ENCODE data around the gene LANCL3.

The LANCL3 gene

DNA sequence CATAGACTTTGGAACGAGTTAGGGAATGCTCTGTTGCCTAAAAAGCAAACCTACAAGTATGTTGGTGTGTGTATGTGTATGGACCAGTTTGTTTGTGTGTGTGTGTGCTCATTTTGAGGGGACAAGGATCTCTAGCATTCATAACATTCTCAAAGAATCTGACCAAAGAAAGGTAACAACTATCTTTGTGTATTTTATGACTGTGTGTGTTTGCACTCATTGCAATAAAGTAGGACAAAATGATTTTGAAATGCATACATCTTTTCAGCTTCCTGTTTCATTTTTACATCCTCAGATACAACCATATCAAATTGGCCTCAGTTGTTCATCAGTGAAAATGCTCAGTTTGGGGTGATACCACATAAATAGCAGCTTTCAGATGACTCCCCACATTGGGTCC, 105.8 kb downstream of the LANCL3 start:
- no peak overlapping the region for H3K27ac ChIP-seq
- no peak overlapping the region for H3K4me3 ChIP-seq

- no peak overlapping the region for H3K27ac ChIP-seq
- H3K4me3 ChIP-seq = no peak overlapping the region
Measured at GRCh38 chrX:37677765-37678164, 106.3 kb downstream of the LANCL3 start.

GRCh38 chrX:37678574-37678973, 107.1 kb downstream of the LANCL3 start:
- Histone ChIP-seq H3K27ac (no peak overlapping the region), H3K4me3 (no peak overlapping the region)

DNA sequence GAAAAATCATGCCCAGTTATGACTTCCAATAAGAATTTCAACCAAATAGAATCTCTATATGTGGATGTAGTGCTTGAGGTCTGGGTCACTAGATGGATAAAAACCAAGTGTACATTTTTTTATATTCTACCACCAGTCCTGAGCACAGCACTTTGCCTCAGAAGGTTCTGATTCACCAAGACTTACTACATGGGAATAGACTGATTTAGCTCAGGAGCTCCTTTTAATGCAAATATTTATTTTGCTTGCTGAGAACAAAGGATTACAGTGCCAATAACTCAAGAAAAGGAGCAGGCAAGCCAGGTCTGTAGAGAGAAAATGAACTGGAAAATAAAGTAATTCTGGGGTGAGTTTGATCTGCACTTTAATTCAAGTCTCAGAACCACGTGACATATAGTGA, 107.8 kb downstream of the LANCL3 start:
- no peak overlapping the region for H3K4me3 ChIP-seq
- H3K27ac ChIP-seq = no peak overlapping the region

GRCh38 chrX:37679888-37680287, 108.4 kb downstream of the LANCL3 start:
- Histone ChIP-seq H3K27ac (no peak overlapping the region), H3K4me3 (no peak overlapping the region)

DNA sequence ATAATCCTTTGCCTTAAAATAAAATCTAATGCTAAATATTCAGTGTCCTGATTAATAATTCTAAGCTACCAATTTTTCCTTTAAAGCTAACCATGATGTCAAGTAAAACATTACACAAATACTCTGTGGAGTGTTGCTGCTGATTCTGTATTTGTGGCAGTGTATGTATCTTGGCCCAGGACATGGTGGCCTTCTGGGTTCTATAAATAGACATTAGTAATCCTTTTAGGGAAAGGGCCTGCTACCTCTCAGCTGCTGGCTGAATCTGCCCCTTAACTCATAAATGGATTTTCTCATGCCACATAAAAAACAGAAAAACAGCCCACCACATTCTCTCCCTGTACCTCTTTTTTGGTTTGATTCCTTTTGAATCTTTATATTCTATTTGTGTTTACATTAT, 113.0 kb downstream of the LANCL3 start:
- H3K4me3 ChIP-seq = no peak overlapping the region
- no peak overlapping the region for H3K27ac ChIP-seq

- H3K4me3 ChIP-seq = peak overlapping the region in 2 of 7 experiments; percentile 17 to 39
- H3K27ac ChIP-seq = no peak overlapping the region
Measured at GRCh38 chrX:37684973-37685372, 113.5 kb downstream of the LANCL3 start.

- Histone ChIP-seq H3K4me3 (peak within 1 kb of the TSS; percentile 17 to 48 (median 39)), H3K27ac (peak within 1 kb of the TSS in 4 of 21 experiments; percentile 10 to 59 (median 22))
Measured at GRCh38 chrX:37685381-37686359, 114.2 kb downstream of the LANCL3 start, which contains the start of gene XK. Gene XK, plus strand, starts transcription at chrX:37685791. Its CDS starts 171 bp downstream, at chrX:37685962.

GRCh38 chrX:37686369-37686995, 115.0 kb downstream of the LANCL3 start:
- no peak overlapping the region for H3K27ac ChIP-seq
- H3K4me3 ChIP-seq = peak overlapping the region in 2 of 7 experiments; percentile 39 to 44

DNA sequence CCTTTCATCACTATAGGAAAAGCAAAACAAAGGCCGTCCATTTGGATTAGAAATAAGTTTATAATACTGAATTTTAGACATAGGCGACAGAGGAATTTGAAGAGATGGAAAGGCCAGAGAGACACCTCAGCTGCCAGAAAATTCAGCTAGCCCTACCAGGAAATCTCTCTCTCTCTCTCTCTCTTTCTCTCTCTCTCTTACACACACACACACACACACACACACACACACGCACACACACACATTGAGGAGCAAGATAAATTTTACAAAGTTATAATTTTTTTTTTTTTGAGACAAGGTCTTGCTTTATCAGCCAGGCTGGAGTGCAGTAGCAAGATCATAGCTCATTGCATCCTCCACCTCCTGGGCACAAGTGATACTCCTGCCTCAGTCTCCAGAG, 115.5 kb downstream of the LANCL3 start:
- no peak overlapping the region for H3K4me3 ChIP-seq

DNA sequence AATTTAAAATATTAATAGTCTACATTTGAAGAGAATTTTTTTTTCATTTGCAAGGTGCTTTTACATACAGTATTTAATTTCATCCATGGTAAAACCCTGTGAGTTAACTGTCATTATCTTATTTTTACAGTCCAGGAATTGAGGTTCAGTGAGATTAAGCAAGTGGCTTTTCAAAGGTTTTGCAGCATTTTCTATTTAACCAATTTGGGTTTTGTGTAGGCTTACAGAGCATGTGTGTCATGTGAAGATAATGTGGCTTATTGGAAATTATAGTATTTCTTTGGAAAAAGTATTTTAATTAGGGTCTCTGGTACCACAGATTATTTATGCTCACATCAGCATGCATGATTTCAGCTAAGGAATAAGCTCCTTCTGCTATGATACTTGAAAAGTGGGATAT, 118.7 kb downstream of the LANCL3 start:
- H3K4me3 ChIP-seq = no peak overlapping the region
- H3K27ac ChIP-seq = no peak overlapping the region

More for the DNA sequence above, 115.5 kb downstream of the LANCL3 start:
- no peak overlapping the region for H3K27ac ChIP-seq

DNA sequence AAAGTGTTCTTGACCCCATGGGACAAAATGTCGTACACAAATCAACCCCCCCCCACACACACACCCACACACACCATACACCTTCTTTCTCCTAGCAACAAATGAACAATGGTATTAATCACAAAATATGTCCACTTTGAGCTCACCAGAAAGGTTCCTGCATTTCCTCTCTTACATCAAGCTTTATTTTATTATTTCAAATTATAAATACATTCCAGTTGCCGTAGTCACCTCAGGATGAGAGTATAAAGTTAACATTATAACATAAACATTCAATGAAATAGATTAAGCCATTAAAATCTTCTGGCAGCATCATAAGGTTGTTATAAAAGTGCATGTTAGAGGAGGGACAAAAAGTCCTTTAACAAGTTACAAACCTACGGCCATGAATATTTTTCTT, 121.5 kb downstream of the LANCL3 start:
- Histone ChIP-seq H3K27ac (no peak overlapping the region), H3K4me3 (no peak overlapping the region)

- H3K4me3 ChIP-seq = no peak overlapping the region
- no peak overlapping the region for H3K27ac ChIP-seq
Measured at GRCh38 chrX:37697169-37697760, 125.8 kb downstream of the LANCL3 start.

DNA sequence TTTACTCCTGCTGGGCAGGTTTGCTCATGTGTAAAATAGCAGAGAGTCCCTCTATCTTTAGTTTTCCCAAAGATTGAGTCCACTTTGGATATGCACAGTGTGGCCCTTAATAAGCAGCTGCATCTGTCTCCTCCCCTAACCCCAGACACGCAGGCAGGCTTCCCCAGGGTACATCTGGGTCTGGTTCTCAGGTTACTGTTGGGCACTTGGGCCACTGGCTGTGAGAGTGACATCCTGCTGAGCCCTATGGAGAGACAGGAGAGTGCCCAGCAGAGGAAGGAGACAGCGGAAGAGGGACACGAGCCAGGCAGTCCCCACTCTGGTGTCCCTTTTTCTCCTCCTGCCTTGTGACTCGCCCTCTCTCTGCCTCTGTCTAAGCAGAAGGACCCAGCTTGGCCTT, 130.1 kb downstream of the LANCL3 start:
- Histone ChIP-seq H3K27ac (no peak overlapping the region), H3K4me3 (no peak overlapping the region)

DNA sequence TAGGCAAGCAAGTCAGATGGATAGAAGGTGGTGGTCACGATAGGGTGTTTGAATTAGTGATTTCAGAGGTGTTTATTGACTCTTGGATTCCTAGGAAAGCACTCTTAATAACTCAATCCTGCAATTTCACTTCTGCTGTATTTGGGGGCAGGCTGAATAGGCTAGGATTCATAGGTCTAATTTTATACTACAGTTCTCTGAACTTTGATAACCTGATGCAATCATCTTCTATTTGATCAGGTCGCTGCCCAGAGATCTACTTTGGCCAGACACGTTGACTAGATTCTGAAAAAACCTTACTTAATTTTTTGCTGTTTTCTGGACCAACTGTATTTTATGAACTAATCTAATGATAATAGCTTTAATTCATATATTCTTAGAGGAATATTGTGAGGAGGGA, 140.5 kb downstream of the LANCL3 start:
- no peak overlapping the region for H3K4me3 ChIP-seq

DNA sequence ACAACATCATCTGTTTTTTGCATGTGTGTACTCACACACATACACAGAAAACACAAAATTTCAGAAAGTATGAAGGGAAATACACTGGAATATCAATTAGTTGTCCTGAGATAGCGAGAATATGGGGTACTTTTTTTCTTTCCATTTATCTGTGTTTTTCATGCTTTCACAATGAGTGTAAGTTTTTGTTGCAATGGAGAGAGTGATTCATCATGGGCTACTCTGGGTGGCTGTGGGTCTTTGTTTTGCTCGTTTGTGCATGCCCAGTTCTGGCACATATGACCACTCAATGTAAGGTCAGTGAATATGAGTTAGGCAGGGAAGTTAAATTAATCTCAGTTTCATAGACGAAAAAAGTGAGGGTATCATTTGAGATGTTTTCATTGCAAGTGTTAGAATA, 141.0 kb downstream of the LANCL3 start:
- Histone ChIP-seq H3K27ac (no peak overlapping the region), H3K4me3 (no peak overlapping the region)

More for the DNA sequence above, 140.5 kb downstream of the LANCL3 start:
- H3K27ac ChIP-seq = no peak overlapping the region

- no peak overlapping the region for H3K4me3 ChIP-seq
- H3K27ac ChIP-seq = no peak overlapping the region
Measured at GRCh38 chrX:37714479-37714878, 143.0 kb downstream of the LANCL3 start.

- Histone ChIP-seq H3K27ac (no peak overlapping the region), H3K4me3 (no peak overlapping the region)
Measured at GRCh38 chrX:37716602-37717001, 145.1 kb downstream of the LANCL3 start.

GRCh38 chrX:37717708-37718107, 146.2 kb downstream of the LANCL3 start:
- H3K4me3 ChIP-seq = no peak overlapping the region
- no peak overlapping the region for H3K27ac ChIP-seq

DNA sequence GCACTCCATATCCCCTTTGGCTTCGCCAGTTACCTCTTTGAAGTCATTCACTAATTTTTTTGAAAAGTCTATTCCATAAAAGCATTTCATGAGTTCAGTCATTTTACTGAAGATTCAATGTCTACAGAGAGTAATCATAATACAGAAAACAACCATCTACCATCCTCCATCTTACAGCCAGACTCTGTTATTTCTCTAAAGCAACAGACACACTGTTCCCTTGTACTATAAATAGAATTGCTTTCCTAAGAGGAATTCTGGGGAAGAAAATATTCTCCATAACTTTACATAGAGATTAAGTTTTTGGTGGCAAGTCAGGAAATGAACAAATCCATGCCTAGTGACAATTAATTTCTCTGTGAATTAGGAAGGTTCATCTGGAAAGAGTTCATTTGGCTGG, 151.1 kb downstream of the LANCL3 start:
- H3K27ac ChIP-seq = no peak overlapping the region
- no peak overlapping the region for H3K4me3 ChIP-seq

DNA sequence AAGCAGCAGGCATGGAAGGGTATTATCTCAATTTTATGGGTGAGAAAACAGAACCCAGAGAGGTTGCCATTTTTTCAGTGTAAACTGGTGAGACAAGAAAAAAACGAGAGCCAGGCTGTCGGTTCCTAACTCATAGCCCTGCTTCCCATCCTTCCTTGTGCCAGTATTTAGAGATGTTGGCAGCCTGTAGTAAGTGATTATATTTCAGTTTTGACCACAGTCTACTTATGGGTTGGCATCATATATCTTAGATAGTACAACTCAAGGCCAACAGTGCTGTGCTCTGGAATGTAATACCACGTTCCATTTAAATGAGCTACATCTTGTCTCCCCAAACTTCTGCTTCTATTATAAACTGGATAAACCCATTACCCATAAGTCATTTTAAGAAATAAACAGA, 154.9 kb downstream of the LANCL3 start:
- Histone ChIP-seq H3K27ac (no peak overlapping the region), H3K4me3 (no peak overlapping the region)
